Measurements from ENCODE around the gene TMEM150C. TPM values are rescaled to one million over a fixed set of nuclear protein-coding genes. Genes with fewer than 3 reads are reported as not detected.

Gene TMEM150C
- total RNA-seq, 1 donor from 2014 or later, result 8.5 TPM

DNA sequence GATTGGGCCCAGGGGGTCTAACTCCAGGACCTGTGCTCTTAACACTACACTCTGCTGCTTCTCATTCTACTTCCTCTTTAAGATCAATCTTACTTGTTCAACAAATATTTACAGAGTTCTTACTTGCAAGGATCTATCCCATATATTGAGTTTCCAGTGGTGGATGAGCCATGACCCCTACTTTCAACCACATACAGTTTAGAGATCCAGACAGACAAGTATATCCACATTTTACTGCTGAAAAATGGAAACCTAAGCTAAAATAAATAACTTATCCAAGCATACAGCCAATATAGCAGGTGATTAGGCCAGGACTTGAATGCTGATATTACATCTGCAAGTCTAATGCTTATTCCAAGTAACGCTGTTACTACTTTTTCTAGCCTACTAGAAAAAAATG lies 18.7 kb downstream of the TMEM150C start:
- no peak overlapping the region for H3K4me3 Mint-ChIP-seq
- peaks cover 3% of the 10 kb centered on the region for H3K36me3 Mint-ChIP-seq (ENCODE audit: low read depth)
- H3K4me1 Mint-ChIP-seq, result no peaks in the 10 kb centered on the region
- H3K27me3 Mint-ChIP-seq (ENCODE audit: low read depth), result no peaks in the 10 kb centered on the region
- no peak for DNase-seq (ENCODE audit: low read depth, low spot score)
- H3K9me3 Mint-ChIP-seq, result peaks cover 2% of the 10 kb centered on the region
- no peak overlapping the region for H3K27ac Mint-ChIP-seq (ENCODE audit: unreplicated experiment)
- TF ChIP-seq, protein P1, sequence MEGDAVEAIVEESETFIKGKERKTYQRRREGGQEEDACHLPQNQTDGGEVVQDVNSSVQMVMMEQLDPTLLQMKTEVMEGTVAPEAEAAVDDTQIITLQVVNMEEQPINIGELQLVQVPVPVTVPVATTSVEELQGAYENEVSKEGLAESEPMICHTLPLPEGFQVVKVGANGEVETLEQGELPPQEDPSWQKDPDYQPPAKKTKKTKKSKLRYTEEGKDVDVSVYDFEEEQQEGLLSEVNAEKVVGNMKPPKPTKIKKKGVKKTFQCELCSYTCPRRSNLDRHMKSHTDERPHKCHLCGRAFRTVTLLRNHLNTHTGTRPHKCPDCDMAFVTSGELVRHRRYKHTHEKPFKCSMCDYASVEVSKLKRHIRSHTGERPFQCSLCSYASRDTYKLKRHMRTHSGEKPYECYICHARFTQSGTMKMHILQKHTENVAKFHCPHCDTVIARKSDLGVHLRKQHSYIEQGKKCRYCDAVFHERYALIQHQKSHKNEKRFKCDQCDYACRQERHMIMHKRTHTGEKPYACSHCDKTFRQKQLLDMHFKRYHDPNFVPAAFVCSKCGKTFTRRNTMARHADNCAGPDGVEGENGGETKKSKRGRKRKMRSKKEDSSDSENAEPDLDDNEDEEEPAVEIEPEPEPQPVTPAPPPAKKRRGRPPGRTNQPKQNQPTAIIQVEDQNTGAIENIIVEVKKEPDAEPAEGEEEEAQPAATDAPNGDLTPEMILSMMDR (conservative IDR thresholded peaks at IDR 0.05), result no peak

DNA sequence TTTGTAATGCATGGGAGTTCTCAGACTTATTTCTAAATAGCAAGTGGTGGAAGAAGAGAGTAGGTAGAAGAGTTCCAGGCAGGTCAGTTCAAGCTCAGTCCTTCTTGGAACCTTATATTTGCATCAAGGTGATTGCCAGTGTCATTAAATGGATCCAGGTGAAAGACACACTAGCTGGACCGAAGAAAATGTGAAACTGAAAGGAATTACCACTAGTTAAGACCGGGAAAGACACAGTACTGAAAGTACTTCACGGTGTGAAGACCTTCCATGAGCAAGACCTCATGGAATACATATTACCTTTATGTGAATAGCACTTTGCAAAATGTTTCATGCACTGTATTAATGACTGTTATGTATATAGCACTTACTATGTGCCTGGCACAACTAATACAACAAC lies 19.1 kb downstream of the TMEM150C start:
- Mint-ChIP-seq H3K27me3 (ENCODE audit: low read depth) (no peaks in the 10 kb centered on the region), H3K9me3 (peaks cover 2% of the 10 kb centered on the region), H3K4me1 (no peaks in the 10 kb centered on the region), H3K4me3 (no peak overlapping the region), H3K36me3 (ENCODE audit: low read depth) (no peaks in the 10 kb centered on the region), H3K27ac (ENCODE audit: unreplicated experiment) (no peak overlapping the region)
- TF ChIP-seq, protein P1 (conservative IDR thresholded peaks at IDR 0.05), result no peak
- no peak for DNase-seq (ENCODE audit: low read depth, low spot score)

DNA sequence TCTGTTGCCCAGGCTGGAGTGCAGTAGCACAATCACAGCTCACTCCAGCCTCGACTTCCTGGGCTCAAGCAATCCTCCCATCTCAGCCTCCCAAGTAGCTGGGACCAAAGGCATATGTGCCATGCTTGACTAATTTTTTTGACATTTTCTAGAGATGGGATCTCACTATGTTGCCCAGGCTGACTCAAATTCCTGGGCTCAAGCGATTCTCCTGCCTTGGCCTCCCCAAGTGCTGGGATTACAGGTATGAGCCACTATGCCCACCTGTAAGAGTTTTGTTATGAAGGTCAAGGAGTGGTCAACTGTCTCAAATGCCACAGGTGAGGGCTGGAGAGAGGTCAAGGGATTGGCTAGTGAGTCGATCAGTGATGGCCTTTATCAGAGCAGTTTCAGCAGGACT lies 32.5 kb downstream of the TMEM150C start:
- Mint-ChIP-seq H3K27me3 (ENCODE audit: low read depth) (no peaks in the 10 kb centered on the region), H3K27ac (ENCODE audit: unreplicated experiment) (no peak overlapping the region), H3K36me3 (ENCODE audit: low read depth) (no peaks in the 10 kb centered on the region), H3K4me1 (peaks cover 9% of the 10 kb centered on the region), H3K4me3 (no peak overlapping the region), H3K9me3 (no peaks in the 10 kb centered on the region)
- TF ChIP-seq, protein P1 (conservative IDR thresholded peaks at IDR 0.05), result no peak
- no peak for DNase-seq (ENCODE audit: low read depth, low spot score)

DNA sequence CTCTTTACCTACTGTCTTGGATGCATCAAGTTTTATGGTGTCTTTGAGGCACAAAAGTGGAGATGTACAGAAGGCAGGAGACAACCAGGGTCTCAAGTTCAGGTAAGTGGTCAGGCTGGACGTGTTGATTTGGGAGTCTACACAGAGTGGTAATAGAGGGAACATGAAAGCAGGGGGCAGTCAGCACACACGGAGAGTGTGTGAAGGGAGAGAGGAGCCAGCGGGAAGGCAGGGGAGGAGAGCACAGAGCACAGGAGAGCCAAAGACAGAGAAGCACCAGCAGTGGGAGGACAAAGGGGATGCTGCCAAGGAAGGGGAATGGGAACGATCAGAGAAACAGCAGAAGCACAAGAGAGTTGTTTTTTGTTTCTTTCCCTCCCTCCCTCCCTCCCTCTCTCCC lies 32.9 kb downstream of the TMEM150C start:
- Mint-ChIP-seq H3K9me3 (no peaks in the 10 kb centered on the region), H3K4me1 (peaks cover 9% of the 10 kb centered on the region), H3K27ac (ENCODE audit: unreplicated experiment) (no peak overlapping the region), H3K27me3 (ENCODE audit: low read depth) (no peaks in the 10 kb centered on the region), H3K4me3 (no peak overlapping the region), H3K36me3 (ENCODE audit: low read depth) (no peaks in the 10 kb centered on the region)
- TF ChIP-seq, protein P1 (conservative IDR thresholded peaks at IDR 0.05), result no peak
- no peak for DNase-seq (ENCODE audit: low read depth, low spot score)

DNA sequence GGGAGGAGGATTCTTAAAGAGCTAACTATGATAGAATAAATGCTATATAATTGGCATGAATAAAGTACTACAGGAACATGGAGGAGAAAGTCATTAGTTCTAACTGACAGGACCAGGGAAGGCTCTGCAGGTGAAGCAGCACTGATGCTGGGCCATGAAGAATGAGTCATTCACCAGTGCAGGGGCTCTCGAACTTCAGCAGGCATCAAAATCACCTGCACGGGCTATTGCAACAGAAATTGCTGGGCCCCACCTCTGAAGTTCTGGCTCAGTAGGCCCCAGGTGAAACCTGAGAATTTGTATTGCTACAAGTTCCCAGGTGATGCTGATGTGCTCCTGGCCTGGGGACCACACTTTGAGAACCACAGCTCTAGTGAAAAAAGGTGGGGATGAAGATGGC lies 33.7 kb downstream of the TMEM150C start:
- H3K9me3 Mint-ChIP-seq, result no peaks in the 10 kb centered on the region
- H3K36me3 Mint-ChIP-seq (ENCODE audit: low read depth), result no peaks in the 10 kb centered on the region
- H3K4me3 Mint-ChIP-seq, result no peak overlapping the region
- no peaks in the 10 kb centered on the region for H3K27me3 Mint-ChIP-seq (ENCODE audit: low read depth)
- DNase-seq (ENCODE audit: low read depth, low spot score), result no peak
- no peak overlapping the region for H3K27ac Mint-ChIP-seq (ENCODE audit: unreplicated experiment)
- H3K4me1 Mint-ChIP-seq, result peaks cover 10% of the 10 kb centered on the region
- TF ChIP-seq, protein P1 (conservative IDR thresholded peaks at IDR 0.05), result no peak

All from neural crest cell (in vitro differentiated cells).